H1 (cell line): ENCODE measurements around the gene KCNV2. TPM values are rescaled to one million over a fixed set of nuclear protein-coding genes. Genes with fewer than 3 reads are reported as not detected.

ENCODE experiments used
- ATF3 ChIP-seq: IDR thresholded peaks from 2 replicates; pipeline ENCODE4 v1.6.1; 2011; ENCODE audit warnings: low read depth, mild to moderate bottlenecking, low read length; ENCODE audit not compliant: insufficient read depth
- CEBPB ChIP-seq: IDR thresholded peaks from 2 replicates; pipeline ENCODE4 v1.6.1; 2012; ENCODE audit warnings: low read depth, low read length
- EP300 ChIP-seq, 2 experiments: IDR thresholded peaks; 1 replicate in 1 of 2; 2 replicates in 1 of 2; pipeline ENCODE4 v1.6.1; 2011 to 2012; ENCODE audit warnings: low read depth in 2 of 2, low read length in 2 of 2, mild to moderate bottlenecking in 2 of 2, borderline replicate concordance in 1 of 2, inconsistent platforms in 1 of 2, moderate library complexity in 1 of 2
- PHF8 ChIP-seq: fragments of 200-600 bp; sonication (generic); conservative IDR thresholded peaks from 2 replicates; pipeline ENCODE4 v1.7.1; 2012; ENCODE audit warnings: low read depth, mild to moderate bottlenecking, inconsistent platforms, low read length, moderate library complexity
- SUZ12 ChIP-seq: fragments of 200-600 bp; sonication (generic); IDR thresholded peaks from 2 replicates; pipeline ENCODE4 v1.6.1; 2012; ENCODE audit warnings: mild to moderate bottlenecking, inconsistent platforms, low read length, moderate library complexity, mixed read lengths
- TAF1 ChIP-seq: IDR thresholded peaks from 2 replicates; pipeline ENCODE4 v1.6.1; 2011; ENCODE audit warnings: mild to moderate bottlenecking, low read depth, low read length
- TBP ChIP-seq: IDR thresholded peaks from 2 replicates; pipeline ENCODE4 v1.6.1; 2011; ENCODE audit warnings: low read depth, low read length, improper control_type of control experiment
- polyA plus RNA-seq, 7 experiments: library from polyadenylated mRNA; depleted of rRNA in 3 of 7; stranded (reverse) in 5 of 7; unstranded in 2 of 7; fragments of >200 nt in 5 of 7; fragments of 200-250 nt in 2 of 7; gene quantifications; 1 replicate in 5 of 7; 2 replicates in 1 of 7; 4 replicates in 1 of 7; pipeline versions ENCODE4 v1.2.1 to v1.2.3, GENCODE V29; 2011 to 2013; ENCODE audit warnings: missing spikeins in 2 of 7, mixed read lengths in 2 of 7
- total RNA-seq: library from RNA; stranded (reverse); fragmentation: NEBNext Ultra II Directional; extraction: Animal tissue kit (Norgen Biotek cat#: 25700); gene quantifications from 2 replicates; pipeline ENCODE4 v1.2.1, GENCODE V29; 2021

Gene KCNV2
- total and polyA plus RNA-seq, 2 of the 8 experiments (the other 6 are each of a cell fraction or from before 2014, with no cell fraction given) = not detected

GRCh38 chr9:2691212-2691611, 26.1 kb upstream of the KCNV2 start (continued):
- TF ChIP-seq EP300 (IDR thresholded peaks at IDR 0.05; ENCODE audit: borderline replicate concordance in 1 of 2, low read depth in 2 of 2, low read length in 2 of 2) (no peak), ATF3 (no peak), TBP (no peak), CEBPB (no peak), SUZ12 (no peak), TAF1 (no peak), PHF8 (no peak)
